Measurements from ENCODE around the gene EPB41L3. TPM values are rescaled to one million over a fixed set of nuclear protein-coding genes. Genes with fewer than 3 reads are reported as not detected.

EPB41L3 gene
- total RNA-seq, 4 donors from 2014 or later, result 21.2 to 39.5 (median 28.3) TPM

GRCh38 chr18:5476961-5477800 lies 66.6 kb downstream of the EPB41L3 start:
- H3K4me3 ChIP-seq (ENCODE audit: low read depth, poor library complexity, severe bottlenecking), result no peak overlapping the region
- TF ChIP-seq CTCF (IDR thresholded peaks at IDR 0.05) (no peak), POLR2A (IDR thresholded peaks at IDR 0.05) (no peak)
- 81 to 87% methylated on average over 6 of the region's 6 CpGs for WGBS, 2 donors
- DNase-seq (ENCODE audit: low spot score in 2 of 2), result no peak
- intact Hi-C loops (cut with DNase I; ENCODE audit: low total_unique reads), result no loop called here

GRCh38 chr18:5475267-5475666 lies 68.5 kb downstream of the EPB41L3 start:
- no peak overlapping the region for H3K4me3 ChIP-seq (ENCODE audit: low read depth, poor library complexity, severe bottlenecking)
- 57 to 70% methylated on average over 8 of the region's 8 CpGs for WGBS, 2 donors
- intact Hi-C loops (cut with DNase I; ENCODE audit: low total_unique reads), result no loop called here
- DNase-seq (ENCODE audit: low spot score in 2 of 2), result no peak
- TF ChIP-seq CTCF (IDR thresholded peaks at IDR 0.05), result no peak
- no peak for TF ChIP-seq POLR2A (IDR thresholded peaks at IDR 0.05)

- H3K4me3 ChIP-seq (ENCODE audit: low read depth, poor library complexity, severe bottlenecking), result no peak overlapping the region
- WGBS, 2 donors, result 58 to 74% methylated on average over 9 to 12 of the region's 13 CpGs
- no peak for DNase-seq (ENCODE audit: low spot score in 2 of 2)
- intact Hi-C loops (cut with DNase I; ENCODE audit: low total_unique reads), result no loop called here
- no peak for TF ChIP-seq CTCF (IDR thresholded peaks at IDR 0.05)
- TF ChIP-seq POLR2A (IDR thresholded peaks at IDR 0.05), result no peak
Measured at GRCh38 chr18:5469340-5469739, 74.5 kb downstream of the EPB41L3 start.

- 96 to 97% methylated on average over 9 of the region's 9 CpGs for WGBS, 2 donors
- no peak for DNase-seq (ENCODE audit: low spot score in 2 of 2)
- no peak overlapping the region for H3K4me3 ChIP-seq (ENCODE audit: low read depth, poor library complexity, severe bottlenecking)
- intact Hi-C loops (cut with DNase I; ENCODE audit: low total_unique reads), result no loop called here
- no peak for TF ChIP-seq POLR2A (IDR thresholded peaks at IDR 0.05)
- TF ChIP-seq CTCF (IDR thresholded peaks at IDR 0.05), result no peak
Measured at GRCh38 chr18:5468394-5468793, 75.4 kb downstream of the EPB41L3 start.

- WGBS, 2 donors, result 89 to 90% methylated on average over 6 of the region's 6 CpGs
- TF ChIP-seq CTCF (IDR thresholded peaks at IDR 0.05) (no peak), POLR2A (IDR thresholded peaks at IDR 0.05) (no peak)
- H3K4me3 ChIP-seq (ENCODE audit: low read depth, poor library complexity, severe bottlenecking), result no peak overlapping the region
- intact Hi-C loops (cut with DNase I; ENCODE audit: low total_unique reads), result no loop called here
- no peak for DNase-seq (ENCODE audit: low spot score in 2 of 2)
Measured at GRCh38 chr18:5467671-5468070, 76.1 kb downstream of the EPB41L3 start.

GRCh38 chr18:5466256-5466655 lies 77.5 kb downstream of the EPB41L3 start:
- DNase-seq (ENCODE audit: low spot score in 2 of 2), result no peak
- intact Hi-C loops (cut with DNase I; ENCODE audit: low total_unique reads), result no loop called here
- TF ChIP-seq CTCF (IDR thresholded peaks at IDR 0.05) (no peak), POLR2A (IDR thresholded peaks at IDR 0.05) (no peak)
- H3K4me3 ChIP-seq (ENCODE audit: low read depth, poor library complexity, severe bottlenecking), result no peak overlapping the region
- 47 to 55% methylated on average over 5 of the region's 5 CpGs for WGBS, 2 donors
